ENCODE results near the gene HNRNPH3.

DNA sequence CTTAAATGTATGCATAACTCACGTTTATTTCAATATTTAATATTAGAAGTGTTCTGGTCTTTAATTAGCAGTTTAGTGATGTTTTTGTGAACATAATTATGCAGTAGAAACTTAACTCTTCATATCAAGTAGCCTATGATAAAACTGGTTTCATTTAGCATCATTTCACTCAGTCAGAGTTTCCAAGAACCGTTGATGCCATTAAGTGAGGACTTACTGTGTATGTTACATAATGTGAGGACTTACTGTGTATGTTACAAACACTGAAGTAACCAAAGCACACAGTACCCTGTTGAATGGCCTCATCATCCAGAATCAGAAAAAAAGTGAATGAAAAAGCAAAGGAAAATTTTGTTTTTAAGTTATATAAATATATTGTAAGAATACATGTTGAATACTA lies 33.7 kb downstream of the HNRNPH3 start:
- no peak for TF ChIP-seq POLR2A (IDR thresholded peaks at IDR 0.05)
- TF ChIP-seq, protein P1, sequence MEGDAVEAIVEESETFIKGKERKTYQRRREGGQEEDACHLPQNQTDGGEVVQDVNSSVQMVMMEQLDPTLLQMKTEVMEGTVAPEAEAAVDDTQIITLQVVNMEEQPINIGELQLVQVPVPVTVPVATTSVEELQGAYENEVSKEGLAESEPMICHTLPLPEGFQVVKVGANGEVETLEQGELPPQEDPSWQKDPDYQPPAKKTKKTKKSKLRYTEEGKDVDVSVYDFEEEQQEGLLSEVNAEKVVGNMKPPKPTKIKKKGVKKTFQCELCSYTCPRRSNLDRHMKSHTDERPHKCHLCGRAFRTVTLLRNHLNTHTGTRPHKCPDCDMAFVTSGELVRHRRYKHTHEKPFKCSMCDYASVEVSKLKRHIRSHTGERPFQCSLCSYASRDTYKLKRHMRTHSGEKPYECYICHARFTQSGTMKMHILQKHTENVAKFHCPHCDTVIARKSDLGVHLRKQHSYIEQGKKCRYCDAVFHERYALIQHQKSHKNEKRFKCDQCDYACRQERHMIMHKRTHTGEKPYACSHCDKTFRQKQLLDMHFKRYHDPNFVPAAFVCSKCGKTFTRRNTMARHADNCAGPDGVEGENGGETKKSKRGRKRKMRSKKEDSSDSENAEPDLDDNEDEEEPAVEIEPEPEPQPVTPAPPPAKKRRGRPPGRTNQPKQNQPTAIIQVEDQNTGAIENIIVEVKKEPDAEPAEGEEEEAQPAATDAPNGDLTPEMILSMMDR (IDR thresholded peaks at IDR 0.05): no peak
